Measurements from ENCODE around the gene MARCHF7. TPM values are rescaled to one million over a fixed set of nuclear protein-coding genes. Genes with fewer than 3 reads are reported as not detected.

MARCHF7 gene
- total RNA-seq, 1 experiment from 2014 or later = 84.3 TPM

GRCh38 chr2:159677654-159678053 is 34.7 kb upstream of the MARCHF7 start:
- peak; percentile 30 for DNase-seq
- H3K4me2 ChIP-seq (ENCODE audit: low read length) = no peak overlapping the region
- ChIA-PET CTCF (interaction anchor here (1.1 kb wide), 1 partner anchor 62 kb away, joined by 9 read pairs; no protein-coding TSS in a partner anchor), POLR2A (ENCODE audit: unreplicated experiment) (interaction anchor here (0.6 kb wide), 1 partner anchor 34 kb away, joined by 4 read pairs; the partner anchor contains the start of gene MARCHF7)
- H3K9me3 ChIP-seq (ENCODE audit: low read length) = no peaks in the 10 kb centered on the region
- H2AFZ ChIP-seq (ENCODE audit: low read length) = no peak overlapping the region
- no peaks in the 10 kb centered on the region for H3K27me3 ChIP-seq (ENCODE audit: low read length)
- H3K36me3 ChIP-seq (ENCODE audit: low read depth, low read length) = no peaks in the 10 kb centered on the region
- no peaks in the 10 kb centered on the region for H3K4me1 ChIP-seq (ENCODE audit: insufficient read depth, low read length)
- H4K20me1 ChIP-seq (ENCODE audit: low read length) = no peaks in the 10 kb centered on the region
- intact Hi-C loops (cut with micrococcal nuclease) = loop anchor here (1.0 kb wide), 1 partner anchor 120 kb away; no protein-coding TSS in a partner anchor
- H3K27ac ChIP-seq (ENCODE audit: low read length) = no peak overlapping the region
- no TSS peak for BruUV-seq (replicated peaks)
- TF ChIP-seq EZH2 (IDR thresholded peaks at IDR 0.05; ENCODE audit: low read length, unreplicated experiment) (no peak), CTCF (conservative IDR thresholded peaks at IDR 0.05; ENCODE audit: low read depth, low read length) (peak; percentile 66)
- no peak overlapping the region for H3K4me3 ChIP-seq (ENCODE audit: low read length)
- no peak; the same call in 1 of the 2 replicates for ATAC-seq
- no peaks in the 10 kb centered on the region for H3F3A ChIP-seq (ENCODE audit: low read length, unreplicated experiment)
- no peak overlapping the region for H3K9ac ChIP-seq (ENCODE audit: low read length)
- no peaks in the 10 kb centered on the region for H3K9me2 ChIP-seq (replicated peaks; ENCODE audit: low read length)
- no peaks in the 10 kb centered on the region for H3K79me2 ChIP-seq (ENCODE audit: low read length)

GRCh38 chr2:159680692-159681091 is 31.6 kb upstream of the MARCHF7 start:
- Histone ChIP-seq H3K4me3 (ENCODE audit: low read length) (no peak overlapping the region), H3K9ac (ENCODE audit: low read length) (no peak overlapping the region), H3K9me2 (replicated peaks; ENCODE audit: low read length) (no peaks in the 10 kb centered on the region), H3K79me2 (ENCODE audit: low read length) (no peaks in the 10 kb centered on the region), H3F3A (ENCODE audit: low read length, unreplicated experiment) (no peaks in the 10 kb centered on the region), H3K27me3 (ENCODE audit: low read length) (no peaks in the 10 kb centered on the region), H3K4me1 (ENCODE audit: insufficient read depth, low read length) (peaks cover 14% of the 10 kb centered on the region), H2AFZ (ENCODE audit: low read length) (no peak overlapping the region), H3K36me3 (ENCODE audit: low read depth, low read length) (no peaks in the 10 kb centered on the region), H3K9me3 (ENCODE audit: low read length) (no peaks in the 10 kb centered on the region), H3K27ac (ENCODE audit: low read length) (no peak overlapping the region), H4K20me1 (ENCODE audit: low read length) (no peaks in the 10 kb centered on the region), H3K4me2 (ENCODE audit: low read length) (no peak overlapping the region)
- intact Hi-C loops (cut with micrococcal nuclease) = no loop called here
- POLR2A ChIA-PET (ENCODE audit: unreplicated experiment) = no interaction called here
- TF ChIP-seq EZH2phosphoT487 (IDR thresholded peaks at IDR 0.05; ENCODE audit: borderline replicate concordance, low read length) = no peak
- TF ChIP-seq CTCF (conservative IDR thresholded peaks at IDR 0.05; ENCODE audit: low read depth, low read length) = no peak
- TF ChIP-seq EZH2 (IDR thresholded peaks at IDR 0.05; ENCODE audit: low read length, unreplicated experiment) = no peak
- BruUV-seq (replicated peaks) = no TSS peak
- CTCF ChIA-PET = no interaction called here
- ATAC-seq = no peak
- no peak for DNase-seq

- no peak for TF ChIP-seq EZH2 (IDR thresholded peaks at IDR 0.05; ENCODE audit: low read length, unreplicated experiment)
- no peak for TF ChIP-seq EZH2phosphoT487 (IDR thresholded peaks at IDR 0.05; ENCODE audit: borderline replicate concordance, low read length)
- TF ChIP-seq CTCF (conservative IDR thresholded peaks at IDR 0.05; ENCODE audit: low read depth, low read length) = no peak
- ChIA-PET CTCF (no interaction called here), POLR2A (ENCODE audit: unreplicated experiment) (no interaction called here)
- no peak overlapping the region for H3K27ac ChIP-seq (ENCODE audit: low read length)
- H3K4me3 ChIP-seq (ENCODE audit: low read length) = no peak overlapping the region
- no peaks in the 10 kb centered on the region for H3K27me3 ChIP-seq (ENCODE audit: low read length)
- peak overlapping the region; percentile 46; the same call in 1 of the 2 replicates for H3K4me2 ChIP-seq (ENCODE audit: low read length)
- DNase-seq (no peak), ATAC-seq (no peak)
- intact Hi-C loops (cut with micrococcal nuclease) = no loop called here
- no peak overlapping the region for H2AFZ ChIP-seq (ENCODE audit: low read length)
- no peaks in the 10 kb centered on the region for H3K36me3 ChIP-seq (ENCODE audit: low read depth, low read length)
- BruUV-seq (replicated peaks) = no TSS peak
- no peaks in the 10 kb centered on the region for H3F3A ChIP-seq (ENCODE audit: low read length, unreplicated experiment)
- H4K20me1 ChIP-seq (ENCODE audit: low read length) = no peaks in the 10 kb centered on the region
- H3K79me2 ChIP-seq (ENCODE audit: low read length) = no peaks in the 10 kb centered on the region
- no peak overlapping the region for H3K9ac ChIP-seq (ENCODE audit: low read length)
- H3K9me3 ChIP-seq (ENCODE audit: low read length) = no peaks in the 10 kb centered on the region
- H3K9me2 ChIP-seq (replicated peaks; ENCODE audit: low read length) = no peaks in the 10 kb centered on the region
- peaks cover 14% of the 10 kb centered on the region for H3K4me1 ChIP-seq (ENCODE audit: insufficient read depth, low read length)
Measured at GRCh38 chr2:159683817-159684216, 28.5 kb upstream of the MARCHF7 start.
